HG03457 (cell line): ENCODE results near the gene RASA3.

Experiments used
- ATAC-seq: cut with Tn5 transposase; IDR thresholded peaks from one replicate; pipeline ENCODE4 v1.9.1; 2021; ENCODE audit warnings: moderate number of reproducible peaks; ENCODE audit not compliant: unreplicated experiment

RASA3 gene

GRCh38 chr13:114071991-114072390 is 60.4 kb downstream of the RASA3 start:
- ATAC-seq = no peak

- ATAC-seq = no peak
Measured at GRCh38 chr13:114071410-114071809, 61.0 kb downstream of the RASA3 start.

- ATAC-seq = no peak
Measured at GRCh38 chr13:114070098-114070799, 62.2 kb downstream of the RASA3 start.

- no peak for ATAC-seq
Measured at GRCh38 chr13:114069376-114070097, 62.9 kb downstream of the RASA3 start.

- no peak for ATAC-seq
Measured at GRCh38 chr13:114068656-114069318, 63.6 kb downstream of the RASA3 start.

- ATAC-seq = no peak
Measured at GRCh38 chr13:114067886-114068651, 64.4 kb downstream of the RASA3 start.

GRCh38 chr13:114067381-114067885 is 65.0 kb downstream of the RASA3 start:
- ATAC-seq = peak; percentile 45

- no peak for ATAC-seq
Measured at GRCh38 chr13:114066956-114067355, 65.5 kb downstream of the RASA3 start.

- no peak for ATAC-seq
Measured at GRCh38 chr13:114065926-114066774, 66.3 kb downstream of the RASA3 start.

GRCh38 chr13:114065141-114065925 is 67.1 kb downstream of the RASA3 start:
- ATAC-seq = no peak

- ATAC-seq = no peak
Measured at GRCh38 chr13:114064450-114065140, 67.8 kb downstream of the RASA3 start.

GRCh38 chr13:114063545-114064449 is 68.6 kb downstream of the RASA3 start:
- no peak for ATAC-seq

- no peak for ATAC-seq
Measured at GRCh38 chr13:114062754-114063153, 69.7 kb downstream of the RASA3 start.

GRCh38 chr13:114062341-114062740 is 70.1 kb downstream of the RASA3 start:
- no peak for ATAC-seq

GRCh38 chr13:114061744-114062143 is 70.7 kb downstream of the RASA3 start:
- ATAC-seq = no peak

- no peak for ATAC-seq
Measured at GRCh38 chr13:114061047-114061446, 71.4 kb downstream of the RASA3 start.

GRCh38 chr13:114059946-114060860 is 72.2 kb downstream of the RASA3 start:
- no peak for ATAC-seq
